K562 (cell line): ENCODE measurements around the gene HOXA9. TPM values are rescaled to one million over a fixed set of nuclear protein-coding genes. Genes with fewer than 3 reads are reported as not detected.

Experiments used
- HNRNPLL ChIP-seq: fragments of 200-400 bp; formaldehyde crosslinking; IDR thresholded peaks from 2 replicates; pipeline ENCODE4 v1.6.1; 2017; ENCODE audit warnings: low read length, low read depth, mild to moderate bottlenecking; ENCODE audit not compliant: poor library complexity, severe bottlenecking
- RREB1 ChIP-seq: fragments of 250-450 bp; sonication (Bioruptor Pico); IDR thresholded peaks from 2 replicates; pipeline ENCODE4 v1.4.0; 2020
- SNRNP70 ChIP-seq: fragments of 200-400 bp; formaldehyde crosslinking; optimal IDR thresholded peaks from 2 replicates; pipeline ENCODE3; 2017; ENCODE audit warnings: low read depth, low read length
- ZFP36 ChIP-seq: fragments of 150-350 bp; IDR thresholded peaks from 2 replicates; pipeline ENCODE4 v1.6.1; 2018; ENCODE audit warnings: low read length, low read depth; ENCODE audit not compliant: partially characterized antibody
- polyA plus RNA-seq, 8 experiments: library from polyadenylated mRNA; depleted of rRNA in 4 of 8; stranded (reverse) in 5 of 8; unstranded in 3 of 8; fragments of >200 nt; fragmentation: Nextera tagmentation in 2 of 8; fragmentation: Illumina TruSeq in 1 of 8; extraction: Ambion mirVana in 2 of 8; extraction: Trizol in 1 of 8; gene quantifications; 2 replicates each; pipeline versions ENCODE4 v1.2.1 to v1.2.3, GENCODE V29; 2011 to 2014; ENCODE audit warnings: inconsistent platforms in 1 of 8, missing spikeins in 1 of 8
- total RNA-seq, 7 experiments: library from RNA; depleted of rRNA in 6 of 7; stranded (reverse); fragments of >200 nt in 6 of 7; fragmentation: Illumina TruSeq in 2 of 7; extraction: Trizol in 2 of 7; gene quantifications; 2 replicates each; pipeline versions ENCODE4 v1.2.1 to v1.2.3, GENCODE V29; 2011 to 2021; ENCODE audit warnings: low replicate concordance in 1 of 7

Gene HOXA9
- total and polyA plus RNA-seq, 9 of the 15 experiments (the other 6 are each of a cell fraction or from before 2014, with no cell fraction given): not detected

- TF ChIP-seq HNRNPLL (no peak), SNRNP70 (no peak), ZFP36 (no peak), RREB1 (CRISPR knock-in tag) (no peak)
Measured at GRCh38 chr7:27186668-27187474, 21.5 kb upstream of the HOXA9 start (continued).
